HCT116 (cell line): ENCODE data around the gene TPPP3. TPM values are rescaled to one million over a fixed set of nuclear protein-coding genes. Genes with fewer than 3 reads are reported as not detected.

Experiments
- ATAC-seq: fragments of 200-7000 bp; cut with Tn5 transposase; 2 replicates; pipeline ENCODE4 v1.9.1; 2020; ENCODE audit warnings: mild to moderate bottlenecking, moderate library complexity
- BruUV-seq: library from RNA; stranded (reverse); fragments of 400-500 nt; replicated peaks from 2 replicates; lab custom pipeline; 2021; lab: Mats Ljungman, UMichigan
- CTCF ChIA-PET: fragments of 300-600 bp; sonication (Branson Sonifier 250); formaldehyde crosslinking; loops from one replicate; lab custom pipeline; 2021; ENCODE audit warnings: antibody characterized with exemption; lab: Charles Lee
- POLR2A ChIA-PET: fragments of 300-600, 350-600 bp; sonication (Branson Sonifier 250); formaldehyde crosslinking; loops from one replicate; lab custom pipeline; 2021; ENCODE audit warnings: antibody characterized with exemption; lab: Charles Lee
- RAD21 ChIA-PET, 2 experiments: fragments of 300-600 bp; sonication (Branson Sonifier 250); formaldehyde crosslinking; loops; one replicate each; lab custom pipeline; 2023; ENCODE audit warnings: low total read pairs in 2 of 2; ENCODE audit not compliant: uncharacterized antibody in 2 of 2, unreplicated experiment in 2 of 2, low non-redundant PET in 1 of 2; lab: Charles Lee
- DNase-seq: peaks from one replicate; pipeline ENCODE4 v3.0.0-alpha.2; 2010; ENCODE audit warnings: low read depth, low spot score
- H2AFZ ChIP-seq: fragments of 200-600 bp; shearing (Covaris generic), sonication (generic); 2 replicates; pipeline ENCODE4 v1.6.1; 2017; ENCODE audit warnings: low read depth, mixed run types, mixed read lengths, antibody characterized with exemption, low read length; ENCODE audit not compliant: poor library complexity, severe bottlenecking
- H3K27ac ChIP-seq: 2 replicates; pipeline ENCODE4 v1.5.1; 2012; ENCODE audit warnings: low read depth, low read length
- H3K27me3 ChIP-seq: fragments of 200-600 bp; sonication (generic); 2 replicates; pipeline ENCODE4 v1.6.1; 2016; ENCODE audit warnings: mixed run types, low read length, mixed read lengths; ENCODE audit not compliant: insufficient read depth
- H3K36me3 ChIP-seq, 2 experiments: fragments of 200-500 bp in 1 of 2; fragments of 200-600 bp in 1 of 2; sonication (Bioruptor generic) in 1 of 2; sonication (generic) in 1 of 2; 2 replicates each; pipeline versions ENCODE4 v1.5.1 to v1.6.1; 2014 to 2016; ENCODE audit warnings: low read length in 2 of 2, inconsistent platforms in 1 of 2, mixed read lengths in 1 of 2, mixed run types in 1 of 2; ENCODE audit not compliant: insufficient read depth in 2 of 2, control insufficient read depth in 1 of 2
- H3K4me1 ChIP-seq, 2 experiments: fragments of 200-600 bp in 1 of 2; sonication (generic) in 1 of 2; 2 replicates each; pipeline versions ENCODE4 v1.5.1 to v1.6.1; 2012 to 2017; ENCODE audit warnings: low read length in 2 of 2, inconsistent platforms in 1 of 2, mild to moderate bottlenecking in 1 of 2, mixed read lengths in 1 of 2, mixed run types in 1 of 2, moderate library complexity in 1 of 2; ENCODE audit not compliant: insufficient read depth in 2 of 2, control insufficient read depth in 1 of 2
- H3K4me2 ChIP-seq: fragments of 200-600 bp; sonication (generic); 2 replicates; pipeline ENCODE4 v1.6.1; 2017; ENCODE audit warnings: mixed run types, low read length, mixed read lengths
- H3K4me3 ChIP-seq, 2 experiments: fragments of 200-600 bp in 1 of 2; sonication (generic) in 1 of 2; replicated peaks in 1 of 2; 2 replicates each; pipeline ENCODE4 v1.5.1; 2011 to 2016; ENCODE audit warnings: low read length in 2 of 2, control low read depth in 1 of 2, low read depth in 1 of 2, mild to moderate bottlenecking in 1 of 2, mixed read lengths in 1 of 2, mixed run types in 1 of 2
- H3K79me2 ChIP-seq: fragments of 200-600 bp; sonication (generic); 2 replicates; pipeline ENCODE4 v1.6.1; 2017; ENCODE audit warnings: mild to moderate bottlenecking, mixed run types, low read length, moderate library complexity, mixed read lengths; ENCODE audit not compliant: insufficient read depth
- H3K9ac ChIP-seq: fragments of 200-600 bp; sonication (generic); 2 replicates; pipeline ENCODE4 v1.6.1; 2016; ENCODE audit warnings: low read length, mixed read lengths
- H3K9me2 ChIP-seq: fragments of 200-600 bp; sonication (generic), shearing (Covaris generic); 2 replicates; pipeline ENCODE4 v1.6.1; 2017; ENCODE audit warnings: mixed run types, mild to moderate bottlenecking, moderate library complexity; ENCODE audit not compliant: insufficient read depth
- H3K9me3 ChIP-seq, 2 experiments: fragments of 200-500 bp in 1 of 2; fragments of 200-600 bp in 1 of 2; sonication (Bioruptor generic) in 1 of 2; sonication (generic) in 1 of 2; 2 replicates each; pipeline ENCODE4 v1.6.1; 2014 to 2017; ENCODE audit warnings: low read length in 2 of 2, mixed read lengths in 2 of 2, inconsistent platforms in 1 of 2, low read depth in 1 of 2, mild to moderate bottlenecking in 1 of 2, mixed run types in 1 of 2, moderate library complexity in 1 of 2; ENCODE audit not compliant: control insufficient read depth in 1 of 2, insufficient read depth in 1 of 2
- H4K20me1 ChIP-seq: fragments of 200-600 bp; sonication (generic), shearing (Covaris generic); 2 replicates; pipeline ENCODE4 v1.6.1; 2017; ENCODE audit warnings: mixed run types, mild to moderate bottlenecking, moderate library complexity; ENCODE audit not compliant: insufficient read depth
- POLR2A ChIP-seq: IDR thresholded peaks from 2 replicates; pipeline ENCODE4 v1.7.0; 2011; ENCODE audit warnings: borderline replicate concordance; ENCODE audit not compliant: insufficient read depth, insufficient read length; ENCODE audit errors: extremely low read depth
- REST ChIP-seq: IDR thresholded peaks from 2 replicates; pipeline ENCODE4 v1.6.1; 2012; ENCODE audit warnings: low read depth
- SIN3A ChIP-seq: IDR thresholded peaks from 2 replicates; pipeline ENCODE4 v1.6.1; 2012; ENCODE audit warnings: low read depth
- SP1 ChIP-seq: IDR thresholded peaks from 2 replicates; pipeline ENCODE4 v1.6.1; 2012; ENCODE audit warnings: low read depth
- YY1 ChIP-seq: IDR thresholded peaks from 2 replicates; pipeline ENCODE4 v1.6.1; 2011; ENCODE audit warnings: low read length, low read depth, moderate library complexity, mild to moderate bottlenecking; ENCODE audit not compliant: insufficient replicate concordance; ENCODE audit errors: extremely low read depth
- ZBTB33 ChIP-seq: IDR thresholded peaks from 2 replicates; pipeline ENCODE4 v1.6.1; 2011; ENCODE audit warnings: mild to moderate bottlenecking, low read length, moderate library complexity; ENCODE audit not compliant: insufficient replicate concordance; ENCODE audit errors: extremely low read depth
- ZNF274 ChIP-seq: fragments of 200-500 bp; sonication (Bioruptor generic); IDR thresholded peaks from 2 replicates; pipeline ENCODE4 v1.6.1; 2014; ENCODE audit warnings: mild to moderate bottlenecking, low read depth, low read length, inconsistent platforms
- intact Hi-C: fragments of 100-400 bp; cut with micrococcal nuclease; formaldehyde crosslinking; loops from 2 replicates; pipeline ENCODE4 v1.10.0; 2022
- total RNA-seq: library from RNA; stranded (reverse); gene quantifications from one replicate; pipeline ENCODE4 v1.2.1, GENCODE V29; 2021; ENCODE audit not compliant: unreplicated experiment
- TF ChIP-seq, protein P1 (sequence below): IDR thresholded peaks from 2 replicates; pipeline ENCODE4 v1.6.1; 2012

TPPP3 gene
- total RNA-seq, 1 experiment from 2014 or later = 1.2 TPM

DNA sequence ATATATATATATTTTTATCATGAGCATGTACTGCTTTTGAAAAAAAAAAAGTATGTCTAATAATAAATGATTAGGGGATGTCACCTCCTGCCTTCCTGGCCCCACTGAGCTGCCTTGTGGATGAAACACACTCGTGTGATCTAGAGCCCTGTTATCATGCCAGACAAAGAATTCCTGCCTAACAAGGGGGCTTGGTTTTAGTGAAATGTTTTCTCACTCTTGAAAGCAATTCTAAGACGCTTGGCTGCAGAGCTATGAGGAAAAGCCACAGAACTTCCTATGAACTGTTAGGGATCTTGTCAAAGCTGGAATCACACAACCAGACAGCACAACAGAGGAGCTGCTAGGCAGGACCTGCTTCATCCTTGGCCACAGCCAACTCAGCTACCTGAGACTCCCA, 19.0 kb upstream of the TPPP3 start:
- no peak overlapping the region for H3K27ac ChIP-seq
- ATAC-seq = no peak
- no peak for DNase-seq
- H3K4me2 ChIP-seq = no peak overlapping the region
- no peak overlapping the region for H3K9ac ChIP-seq
- no TSS peak for BruUV-seq
- POLR2A ChIA-PET = no interaction called here
- H3K9me3 ChIP-seq = no peaks in the 10 kb centered on the region
- H3K27me3 ChIP-seq = no peaks in the 10 kb centered on the region
- RAD21 ChIA-PET = no interaction called here
- peaks cover 10 to 19% of the 10 kb centered on the region in 2 experiments; a peak in 3 of 4 replicates for H3K4me1 ChIP-seq
- no peaks in the 10 kb centered on the region for H3K79me2 ChIP-seq
- TF ChIP-seq ZNF274 (no peak), YY1 (no peak), REST (no peak), ZBTB33 (no peak), POLR2A (no peak), SP1 (no peak), SIN3A (no peak)
- TF ChIP-seq, protein P1, sequence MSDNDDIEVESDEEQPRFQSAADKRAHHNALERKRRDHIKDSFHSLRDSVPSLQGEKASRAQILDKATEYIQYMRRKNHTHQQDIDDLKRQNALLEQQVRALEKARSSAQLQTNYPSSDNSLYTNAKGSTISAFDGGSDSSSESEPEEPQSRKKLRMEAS = no peak
- intact Hi-C loops = no loop called here
- H3K36me3 ChIP-seq = no peaks in the 10 kb centered on the region
- H3K9me2 ChIP-seq = no peaks in the 10 kb centered on the region
- H2AFZ ChIP-seq = no peak overlapping the region
- CTCF ChIA-PET = interaction anchor here (2.9 kb wide), 1 partner anchor 16 kb away, joined by 8 read pairs; no protein-coding TSS in a partner anchor
- no peaks in the 10 kb centered on the region for H4K20me1 ChIP-seq
- no peak overlapping the region for H3K4me3 ChIP-seq
